Thyroid gland (tissue), 4 donors: ENCODE results near the gene TTYH1. TPM values are rescaled to one million over a fixed set of nuclear protein-coding genes. Genes with fewer than 3 reads are reported as not detected.

Source experiments
- DNase-seq, 2 donors: peaks; one replicate each; pipeline ENCODE4 v3.0.0-alpha.2; 2019
- H3K27ac ChIP-seq, 3 donors: fragments of 200-600 bp; sonication (generic); 1 replicate in 2 of 3; 2 replicates in 1 of 3; pipeline ENCODE4 v1.5.1; 2016 to 2019; ENCODE audit warnings: mild to moderate bottlenecking in 1 of 3, moderate library complexity in 1 of 3
- H3K27me3 ChIP-seq: fragments of 200-600 bp; sonication (generic); one replicate; pipeline ENCODE4 v1.5.1; 2019
- H3K36me3 ChIP-seq, 2 donors: fragments of 200-600 bp; sonication (generic); one replicate each; pipeline ENCODE4 v1.5.1; 2016 to 2019
- H3K4me1 ChIP-seq, 2 donors: fragments of 200-600 bp; sonication (generic); one replicate each; pipeline ENCODE4 v1.5.1; 2017 to 2019
- H3K4me3 ChIP-seq, 3 donors: fragments of 200-600 bp; sonication (generic); replicated peaks in 1 of 3; 1 replicate in 2 of 3; 2 replicates in 1 of 3; pipeline ENCODE4 v1.5.1; 2016; ENCODE audit warnings: mild to moderate bottlenecking in 1 of 3
- H3K9me3 ChIP-seq: fragments of 200-600 bp; sonication (generic); one replicate; pipeline ENCODE4 v1.5.1; 2017
- CTCF ChIP-seq, 6 experiments: fragments of 200-600 bp in 3 of 6; fragments of 450-650 bp in 3 of 6; sonication (generic) in 3 of 6; IDR thresholded peaks; one replicate each; pipeline ENCODE4 v1.5.1; 2016 to 2019; ENCODE audit warnings: antibody characterized with exemption in 6 of 6, mild to moderate bottlenecking in 2 of 6, inconsistent platforms in 1 of 6, moderate library complexity in 1 of 6
- POLR2A ChIP-seq, 2 donors: fragments of 450-650 bp; IDR thresholded peaks; one replicate each; pipeline ENCODE4 v1.6.1; 2017; ENCODE audit warnings: antibody characterized with exemption in 2 of 2, mild to moderate bottlenecking in 2 of 2, moderate library complexity in 1 of 2
- WGBS, 2 donors: methylation state at CpG; one replicate each; pipeline ENCODE4 v1.1.5; 2017; 5-methylcytosine and 5-hydroxymethylcytosine counted together
- intact Hi-C: fragments of 100-400 bp; cut with DNase I; formaldehyde crosslinking; loops from one replicate; pipeline ENCODE4 v1.15.1; 2023
- total RNA-seq, 4 donors: library from RNA; depleted of rRNA; stranded (reverse); fragments of >200 nt; gene quantifications; one replicate each; pipeline ENCODE4 v1.2.3, GENCODE V29; 2016

Gene TTYH1
- total RNA-seq, 4 donors from 2014 or later: 0.45 to 0.94 TPM; not detected in 2

GRCh38 chr19:54383330-54383729 lies 31.9 kb upstream of the TTYH1 start:
- H3K36me3 ChIP-seq: no peaks in the 10 kb centered on the region
- H3K27me3 ChIP-seq: no peaks in the 10 kb centered on the region
- TF ChIP-seq CTCF (IDR thresholded peaks at IDR 0.05): no peak
- TF ChIP-seq POLR2A (IDR thresholded peaks at IDR 0.05): no peak
- no peaks in the 10 kb centered on the region for H3K9me3 ChIP-seq
- H3K4me1 ChIP-seq: no peaks in the 10 kb centered on the region
- intact Hi-C loops: no loop called here
- H3K27ac ChIP-seq: no peak overlapping the region
- WGBS, 2 donors: 67 to 69% methylated on average over 4 of the region's 4 CpGs
- no peak overlapping the region for H3K4me3 ChIP-seq
- no peak for DNase-seq

GRCh38 chr19:54387991-54388801 lies 27.1 kb upstream of the TTYH1 start:
- no peaks in the 10 kb centered on the region for H3K27me3 ChIP-seq
- TF ChIP-seq CTCF (IDR thresholded peaks at IDR 0.05) (no peak), POLR2A (IDR thresholded peaks at IDR 0.05) (no peak)
- H3K4me3 ChIP-seq: no peak overlapping the region
- no peak overlapping the region for H3K27ac ChIP-seq
- intact Hi-C loops: no loop called here
- no peaks in the 10 kb centered on the region for H3K36me3 ChIP-seq
- DNase-seq: peak in 1 of 2 donors; percentile 3
- H3K9me3 ChIP-seq: no peaks in the 10 kb centered on the region
- WGBS, 2 donors: 5 to 7% methylated on average over 30 to 33 of the region's 36 CpGs
- no peaks in the 10 kb centered on the region for H3K4me1 ChIP-seq

GRCh38 chr19:54388802-54389139 lies 26.5 kb upstream of the TTYH1 start:
- Histone ChIP-seq H3K27ac (no peak overlapping the region), H3K36me3 (no peaks in the 10 kb centered on the region), H3K4me1 (no peaks in the 10 kb centered on the region), H3K27me3 (no peaks in the 10 kb centered on the region), H3K9me3 (no peaks in the 10 kb centered on the region), H3K4me3 (no peak overlapping the region)
- intact Hi-C loops: no loop called here
- DNase-seq: no peak
- TF ChIP-seq POLR2A (IDR thresholded peaks at IDR 0.05) (no peak), CTCF (IDR thresholded peaks at IDR 0.05) (no peak)
- WGBS, 2 donors: 49 to 58% methylated on average over 8 to 9 of the region's 9 CpGs

GRCh38 chr19:54389553-54389952 lies 25.7 kb upstream of the TTYH1 start:
- intact Hi-C loops: no loop called here
- no peak for DNase-seq
- no peaks in the 10 kb centered on the region for H3K9me3 ChIP-seq
- TF ChIP-seq POLR2A (IDR thresholded peaks at IDR 0.05) (no peak), CTCF (IDR thresholded peaks at IDR 0.05) (no peak)
- H3K4me3 ChIP-seq: no peak overlapping the region
- 67 to 79% methylated on average over 4 of the region's 4 CpGs for WGBS, 2 donors
- H3K27ac ChIP-seq: no peak overlapping the region
- no peaks in the 10 kb centered on the region for H3K4me1 ChIP-seq
- H3K27me3 ChIP-seq: no peaks in the 10 kb centered on the region
- no peaks in the 10 kb centered on the region for H3K36me3 ChIP-seq

DNA sequence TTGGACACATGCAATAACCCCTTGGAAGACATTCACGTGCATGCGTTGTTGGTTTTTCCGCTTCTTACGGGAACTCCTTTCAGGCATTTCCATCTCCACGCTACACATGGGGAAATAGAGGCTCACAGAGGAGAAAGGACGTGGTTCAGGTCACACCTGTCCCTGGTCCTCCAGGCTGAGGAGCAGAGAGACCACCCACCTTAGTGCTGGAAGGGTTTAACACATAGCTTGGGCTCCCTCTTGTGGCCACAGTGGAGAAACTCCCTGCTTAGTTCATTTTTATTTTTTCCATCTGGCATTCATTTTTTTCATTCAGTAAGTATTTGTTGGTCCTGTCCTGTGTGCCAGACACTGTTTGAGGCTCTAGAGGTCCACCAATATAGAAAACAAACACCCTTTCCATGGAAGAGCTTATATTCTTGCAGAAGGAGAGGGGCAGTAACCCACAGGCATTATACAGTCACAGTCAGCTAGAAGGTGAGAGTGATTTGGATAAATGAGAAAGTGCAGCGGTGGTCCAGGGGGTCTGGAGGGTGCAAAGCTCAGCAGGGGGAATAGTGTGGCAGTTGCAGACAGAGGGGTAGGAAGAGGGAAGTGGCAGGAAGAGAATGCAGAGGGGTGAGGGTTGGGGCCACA lies 24.2 kb upstream of the TTYH1 start:
- Histone ChIP-seq H3K36me3 (no peaks in the 10 kb centered on the region), H3K4me3 (no peak overlapping the region), H3K27ac (no peak overlapping the region), H3K4me1 (no peaks in the 10 kb centered on the region), H3K27me3 (no peaks in the 10 kb centered on the region), H3K9me3 (no peaks in the 10 kb centered on the region)
- TF ChIP-seq POLR2A (IDR thresholded peaks at IDR 0.05) (no peak), CTCF (IDR thresholded peaks at IDR 0.05) (peak in 5 of 6 experiments; percentile 24 to 72 (median 49))
- WGBS, 2 donors: 17 to 21% methylated on average over 7 of the region's 7 CpGs
- intact Hi-C loops: no loop called here
- DNase-seq: peak; percentile 24 to 30
